Bronchial epithelial cell (primary cell): Measurements from ENCODE around the gene KISS1R. TPM values are rescaled to one million over a fixed set of nuclear protein-coding genes. Genes with fewer than 3 reads are reported as not detected.
"Not testable (repeated sequence)": the region's sequence is repeated elsewhere in the genome, so short reads cannot be mapped to it uniquely, and the experiment has no call there.

Source experiments
- DNase-seq: peaks from one replicate; pipeline ENCODE4 v3.0.0-alpha.2; 2010; ENCODE audit warnings: low read depth
- FAIRE-seq: peaks from 2 replicates; lab custom pipeline; 2011; peaks lifted over from hg19 to GRCh38; lab: Jason Lieb, UNC
- H3K27me3 ChIP-seq: 2 replicates; pipeline ENCODE4 v1.5.1; 2011; ENCODE audit warnings: low read length; ENCODE audit not compliant: control insufficient read depth, insufficient read depth
- H3K36me3 ChIP-seq: 2 replicates; pipeline ENCODE4 v1.5.1; 2011; ENCODE audit warnings: low read length; ENCODE audit not compliant: control insufficient read depth, insufficient read depth
- H3K4me3 ChIP-seq: 2 replicates; pipeline ENCODE4 v1.5.1; 2011; ENCODE audit warnings: mild to moderate bottlenecking, low read depth, low read length, control low read depth
- total RNA-seq: library from RNA; depleted of rRNA; stranded (reverse); fragments of >200 nt; gene quantifications from 2 replicates; pipeline ENCODE4 v1.2.1, GENCODE V29; 2014
- TF ChIP-seq, protein P1 (sequence below): IDR thresholded peaks from 2 replicates; pipeline ENCODE4 v1.5.1; 2011; ENCODE audit warnings: mild to moderate bottlenecking, moderate library complexity, low read length, control low read depth, inconsistent platforms; ENCODE audit not compliant: insufficient read depth, severe bottlenecking

Gene KISS1R
- total RNA-seq, 1 donor from 2014 or later, result not detected

GRCh38 chr19:955803-956765 lies 39.0 kb downstream of the KISS1R start:
- DNase-seq (no peak), FAIRE-seq (no peak)
- Histone ChIP-seq H3K27me3 (no peaks in the 10 kb centered on the region), H3K36me3 (no peaks in the 10 kb centered on the region), H3K4me3 (no peak overlapping the region)
- TF ChIP-seq, protein P1, sequence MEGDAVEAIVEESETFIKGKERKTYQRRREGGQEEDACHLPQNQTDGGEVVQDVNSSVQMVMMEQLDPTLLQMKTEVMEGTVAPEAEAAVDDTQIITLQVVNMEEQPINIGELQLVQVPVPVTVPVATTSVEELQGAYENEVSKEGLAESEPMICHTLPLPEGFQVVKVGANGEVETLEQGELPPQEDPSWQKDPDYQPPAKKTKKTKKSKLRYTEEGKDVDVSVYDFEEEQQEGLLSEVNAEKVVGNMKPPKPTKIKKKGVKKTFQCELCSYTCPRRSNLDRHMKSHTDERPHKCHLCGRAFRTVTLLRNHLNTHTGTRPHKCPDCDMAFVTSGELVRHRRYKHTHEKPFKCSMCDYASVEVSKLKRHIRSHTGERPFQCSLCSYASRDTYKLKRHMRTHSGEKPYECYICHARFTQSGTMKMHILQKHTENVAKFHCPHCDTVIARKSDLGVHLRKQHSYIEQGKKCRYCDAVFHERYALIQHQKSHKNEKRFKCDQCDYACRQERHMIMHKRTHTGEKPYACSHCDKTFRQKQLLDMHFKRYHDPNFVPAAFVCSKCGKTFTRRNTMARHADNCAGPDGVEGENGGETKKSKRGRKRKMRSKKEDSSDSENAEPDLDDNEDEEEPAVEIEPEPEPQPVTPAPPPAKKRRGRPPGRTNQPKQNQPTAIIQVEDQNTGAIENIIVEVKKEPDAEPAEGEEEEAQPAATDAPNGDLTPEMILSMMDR, result no peak

GRCh38 chr19:956766-957440 lies 39.8 kb downstream of the KISS1R start:
- Histone ChIP-seq H3K4me3 (no peak overlapping the region), H3K36me3 (no peaks in the 10 kb centered on the region), H3K27me3 (no peaks in the 10 kb centered on the region)
- TF ChIP-seq, protein P1, result no peak
- no peak for DNase-seq
- no peak for FAIRE-seq

GRCh38 chr19:957578-957977 lies 40.4 kb downstream of the KISS1R start:
- DNase-seq, H3K36me3 ChIP-seq, FAIRE-seq, H3K4me3 ChIP-seq, H3K27me3 ChIP-seq: not testable (repeated sequence)

DNA sequence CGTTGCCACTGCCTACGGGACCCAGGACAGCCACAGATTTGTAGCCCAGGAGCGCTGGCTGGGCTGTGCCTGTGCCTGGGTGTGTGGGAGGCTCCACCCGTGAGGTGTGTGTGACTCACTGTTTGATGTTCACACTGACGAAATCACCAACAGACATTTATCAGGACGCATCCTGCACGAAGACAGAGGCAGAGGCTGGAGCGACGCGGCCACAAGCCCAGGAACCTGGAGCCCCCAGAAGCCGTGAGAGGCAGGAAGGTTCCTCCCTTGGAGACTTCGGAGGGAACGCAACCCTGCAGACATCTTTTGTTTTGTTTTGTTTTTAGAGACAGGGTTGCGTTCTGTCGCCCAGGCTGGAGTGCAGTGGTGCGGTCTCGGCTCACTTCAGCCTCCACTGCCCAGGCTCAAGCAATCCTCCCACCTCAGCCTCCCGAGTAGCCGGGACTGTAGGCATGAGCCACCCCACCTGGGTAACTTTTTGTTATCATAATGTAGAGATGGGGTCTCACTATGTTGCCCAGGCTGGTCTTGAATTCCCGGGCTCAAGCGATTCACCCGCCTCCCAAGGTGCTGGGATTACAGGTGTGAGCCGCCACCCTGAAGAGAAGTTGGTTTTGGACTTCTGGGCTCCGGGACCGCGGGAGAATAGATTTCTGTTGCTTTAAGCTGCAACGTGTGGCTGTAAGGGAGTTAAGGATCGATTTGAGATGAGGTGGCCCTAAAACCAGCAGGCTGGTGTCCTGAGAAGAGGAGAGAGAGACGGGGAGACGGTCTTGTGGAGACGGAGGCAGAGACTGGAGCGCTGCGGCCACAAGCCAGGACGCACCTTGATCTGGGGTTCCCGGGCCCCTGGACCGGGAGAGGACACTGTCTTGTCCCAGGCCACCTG lies 42.1 kb downstream of the KISS1R start:
- H3K36me3 ChIP-seq, result peaks cover 5% of the 10 kb centered on the region
- H3K27me3 ChIP-seq, result no peaks in the 10 kb centered on the region
- H3K4me3 ChIP-seq, result no peak overlapping the region
- TF ChIP-seq, protein P1, result no peak
- DNase-seq (peak; percentile 73), FAIRE-seq (peak; percentile 73)

DNA sequence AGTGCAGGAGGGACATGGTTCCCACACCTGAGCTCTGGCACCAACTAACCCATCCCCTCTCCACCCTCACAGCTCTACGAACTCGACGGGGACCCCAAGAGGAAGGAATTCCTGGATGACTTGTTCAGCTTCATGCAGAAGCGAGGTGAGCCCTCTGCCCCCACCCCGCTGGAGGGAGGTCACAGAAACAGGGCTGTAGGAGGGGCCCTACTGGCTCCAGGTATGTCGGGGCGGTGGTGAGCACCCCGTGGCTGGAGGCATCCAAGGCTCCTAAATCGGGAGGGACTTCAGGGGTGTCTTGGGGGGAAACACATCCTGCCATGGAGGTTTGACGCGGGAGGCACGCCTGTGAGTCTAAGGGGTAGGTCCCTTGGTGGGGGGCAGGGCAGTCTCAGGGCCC lies 42.9 kb downstream of the KISS1R start:
- TF ChIP-seq, protein P1, result no peak
- DNase-seq, result no peak
- FAIRE-seq, result no peak

More for the DNA sequence above, 42.9 kb downstream of the KISS1R start:
- Histone ChIP-seq H3K27me3 (no peaks in the 10 kb centered on the region), H3K36me3 (peaks cover 11% of the 10 kb centered on the region), H3K4me3 (no peak overlapping the region)
